ENCODE results near the gene PTGDS.

Gene PTGDS

DNA sequence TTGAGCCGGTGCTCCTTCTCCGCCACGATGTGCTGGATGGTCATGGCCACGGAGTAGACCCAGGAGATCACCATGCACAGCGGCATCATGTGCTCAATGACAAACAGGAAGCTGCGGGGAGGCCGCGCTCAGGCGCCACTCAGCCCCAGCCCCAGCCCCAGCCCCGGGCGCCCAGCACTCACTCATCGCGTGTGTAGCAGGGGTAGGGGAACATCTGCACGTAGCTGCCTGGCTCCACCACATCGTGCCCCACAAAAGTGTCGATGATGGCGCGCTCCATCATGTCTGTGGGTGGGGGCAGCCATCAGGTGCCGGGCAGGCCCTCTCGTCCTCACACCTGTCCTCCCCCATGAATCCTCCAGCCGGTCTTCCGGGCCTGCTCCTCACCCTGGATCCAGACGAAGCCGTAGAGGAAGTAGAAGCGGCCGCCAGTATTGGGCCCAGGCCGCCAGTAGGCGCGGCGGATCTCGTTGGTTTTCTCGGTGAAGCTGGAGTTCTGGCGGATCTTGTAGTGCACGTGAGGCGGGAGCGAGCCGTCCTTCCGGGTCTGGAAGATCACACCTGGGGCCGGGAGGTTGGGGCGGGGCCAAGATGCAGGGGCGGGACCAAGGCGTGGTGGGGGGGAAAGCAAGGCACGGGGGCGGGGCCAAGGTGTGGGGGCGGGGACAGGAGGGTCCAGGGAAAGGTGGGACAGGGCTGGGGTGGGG lies 40.6 kb downstream of the PTGDS start:
- Histone ChIP-seq H3K36me3 (ENCODE audit: control insufficient read depth, insufficient read depth, low read length) (no peaks in the 10 kb centered on the region), H3K4me3 (replicated peaks; ENCODE audit: low read depth, low read length) (no peak overlapping the region), H3K27me3 (replicated peaks; ENCODE audit: control insufficient read depth, insufficient read depth, low read length) (no peaks in the 10 kb centered on the region)
- TF ChIP-seq, protein P1, sequence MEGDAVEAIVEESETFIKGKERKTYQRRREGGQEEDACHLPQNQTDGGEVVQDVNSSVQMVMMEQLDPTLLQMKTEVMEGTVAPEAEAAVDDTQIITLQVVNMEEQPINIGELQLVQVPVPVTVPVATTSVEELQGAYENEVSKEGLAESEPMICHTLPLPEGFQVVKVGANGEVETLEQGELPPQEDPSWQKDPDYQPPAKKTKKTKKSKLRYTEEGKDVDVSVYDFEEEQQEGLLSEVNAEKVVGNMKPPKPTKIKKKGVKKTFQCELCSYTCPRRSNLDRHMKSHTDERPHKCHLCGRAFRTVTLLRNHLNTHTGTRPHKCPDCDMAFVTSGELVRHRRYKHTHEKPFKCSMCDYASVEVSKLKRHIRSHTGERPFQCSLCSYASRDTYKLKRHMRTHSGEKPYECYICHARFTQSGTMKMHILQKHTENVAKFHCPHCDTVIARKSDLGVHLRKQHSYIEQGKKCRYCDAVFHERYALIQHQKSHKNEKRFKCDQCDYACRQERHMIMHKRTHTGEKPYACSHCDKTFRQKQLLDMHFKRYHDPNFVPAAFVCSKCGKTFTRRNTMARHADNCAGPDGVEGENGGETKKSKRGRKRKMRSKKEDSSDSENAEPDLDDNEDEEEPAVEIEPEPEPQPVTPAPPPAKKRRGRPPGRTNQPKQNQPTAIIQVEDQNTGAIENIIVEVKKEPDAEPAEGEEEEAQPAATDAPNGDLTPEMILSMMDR (IDR thresholded peaks at IDR 0.05; ENCODE audit: insufficient read depth, low read length, poor library complexity, severe bottlenecking): no peak
- DNase-seq (ENCODE audit: extremely low read depth, insufficient read length): no peak

DNA sequence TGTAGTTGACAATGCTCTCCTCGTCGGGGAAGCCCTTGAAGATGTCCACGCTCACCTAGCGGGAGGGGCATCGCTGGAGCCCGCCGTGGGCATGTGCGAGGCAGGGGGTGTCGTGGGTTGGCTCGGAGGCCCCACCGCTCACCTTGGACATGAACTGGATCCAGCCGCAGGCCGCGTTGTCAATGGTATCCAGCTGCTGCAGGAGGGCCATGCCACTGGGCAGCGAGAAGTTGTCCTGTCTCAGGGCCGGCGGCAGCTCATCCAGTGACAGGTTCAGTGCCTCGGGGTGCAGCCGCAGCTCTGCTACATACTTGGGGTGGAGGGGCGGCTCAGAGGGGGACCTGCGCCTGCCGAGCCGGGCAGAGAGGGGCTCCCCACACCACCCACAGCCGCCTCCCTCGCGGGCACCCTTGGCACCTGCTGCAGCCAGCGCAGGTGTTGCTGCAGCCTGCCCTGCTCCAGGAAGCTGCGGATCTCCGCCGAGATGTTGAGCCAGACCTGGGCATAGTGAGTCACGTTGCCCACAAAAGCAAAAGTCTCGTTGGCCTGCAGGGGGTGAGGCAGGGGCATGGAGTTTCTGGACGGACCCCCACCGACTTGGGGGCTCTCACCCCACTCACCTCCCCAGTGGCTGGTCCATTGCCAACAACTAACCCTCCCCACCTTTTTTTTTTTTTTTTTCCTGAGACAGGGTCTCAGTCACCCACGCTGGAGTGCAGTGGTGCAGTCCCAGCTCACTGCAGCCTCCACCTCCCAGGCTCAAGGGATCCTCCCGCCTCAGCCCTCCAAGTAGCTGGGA lies 41.7 kb downstream of the PTGDS start:
- TF ChIP-seq, protein P1 (IDR thresholded peaks at IDR 0.05; ENCODE audit: insufficient read depth, low read length, poor library complexity, severe bottlenecking): no peak
- Histone ChIP-seq H3K36me3 (ENCODE audit: control insufficient read depth, insufficient read depth, low read length) (no peaks in the 10 kb centered on the region), H3K27me3 (replicated peaks; ENCODE audit: control insufficient read depth, insufficient read depth, low read length) (no peaks in the 10 kb centered on the region), H3K4me3 (replicated peaks; ENCODE audit: low read depth, low read length) (no peak overlapping the region)
- DNase-seq (ENCODE audit: extremely low read depth, insufficient read length): no peak

DNA sequence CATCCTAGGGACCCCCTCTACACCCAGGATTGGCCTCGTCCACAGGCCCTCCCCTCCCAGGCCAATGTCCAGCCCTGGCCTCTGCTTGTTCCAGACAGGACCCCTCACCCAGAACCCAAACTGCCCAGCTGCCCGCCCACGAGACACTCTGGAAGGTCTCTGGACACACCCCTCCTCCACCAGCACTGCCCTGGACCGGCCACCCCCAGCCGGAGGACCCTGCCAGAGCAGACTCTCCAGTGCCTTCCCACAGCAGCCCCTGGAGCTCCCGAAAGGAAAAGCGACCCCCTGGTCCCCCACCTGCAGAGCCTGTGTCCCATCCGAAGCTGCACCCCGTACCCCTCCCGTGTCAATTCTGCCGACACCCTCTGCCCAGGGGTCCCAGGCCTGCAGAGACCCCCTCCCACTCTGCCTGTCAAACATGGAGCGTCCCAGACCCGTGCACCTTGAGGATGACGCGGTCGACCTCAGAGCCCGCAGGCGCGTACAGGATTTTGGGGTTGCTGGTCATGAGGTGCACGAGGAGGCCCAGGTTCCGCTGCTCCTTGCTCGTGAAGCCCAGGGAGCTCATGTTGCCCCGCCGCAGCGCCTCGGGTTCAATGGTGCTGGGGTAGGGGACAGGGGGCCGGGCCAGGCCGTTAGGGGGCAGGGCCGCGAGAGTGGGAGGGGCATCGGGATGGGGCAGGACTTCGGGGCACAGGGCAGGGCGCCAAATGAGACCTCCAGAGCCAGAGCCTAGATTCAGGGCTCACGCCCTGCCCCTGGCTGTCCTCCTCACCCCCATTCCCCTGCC lies 42.8 kb downstream of the PTGDS start:
- Histone ChIP-seq H3K4me3 (replicated peaks; ENCODE audit: low read depth, low read length) (no peak overlapping the region), H3K27me3 (replicated peaks; ENCODE audit: control insufficient read depth, insufficient read depth, low read length) (no peaks in the 10 kb centered on the region)
- TF ChIP-seq, protein P1 (IDR thresholded peaks at IDR 0.05; ENCODE audit: insufficient read depth, low read length, poor library complexity, severe bottlenecking): no peak

DNA sequence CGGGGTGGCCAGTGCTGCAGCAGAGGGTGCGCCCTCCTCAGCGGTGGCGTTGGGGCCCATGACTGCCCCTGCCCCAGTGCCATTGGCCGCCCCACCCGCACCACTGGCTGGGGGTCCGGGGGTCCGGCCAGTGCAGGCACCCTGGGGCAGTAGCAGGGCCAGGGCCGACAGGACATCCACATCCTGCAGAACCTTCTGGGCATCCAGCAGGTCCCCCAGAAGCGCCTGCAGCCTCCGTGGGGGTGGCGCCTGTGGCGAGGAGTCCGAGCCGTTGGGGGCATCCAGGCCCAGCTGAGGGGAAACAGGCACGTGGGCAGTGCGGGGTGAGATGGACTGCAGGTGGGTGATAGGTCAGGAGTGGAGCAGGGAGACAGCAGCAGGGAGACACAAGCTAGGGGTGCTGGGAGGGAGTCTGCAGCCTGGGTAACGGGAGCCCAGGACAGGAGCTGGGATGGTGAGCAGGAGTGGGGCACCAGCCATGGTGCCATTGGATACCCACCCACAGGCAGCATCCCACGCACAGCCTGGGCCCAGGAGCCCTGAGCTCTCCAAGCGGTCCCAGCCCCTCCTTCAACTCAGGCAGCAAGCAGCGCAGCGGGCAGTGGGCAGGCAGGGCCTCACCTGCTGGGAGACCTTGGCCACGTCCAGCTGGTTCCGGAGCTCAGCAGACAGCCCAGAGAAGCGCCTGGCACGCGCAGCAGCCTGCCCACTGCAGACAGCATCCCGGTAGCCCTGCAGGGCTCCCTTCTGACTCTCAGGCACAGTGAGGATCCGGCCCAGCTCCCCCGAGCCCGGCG lies 43.7 kb downstream of the PTGDS start:
- Histone ChIP-seq H3K27me3 (replicated peaks; ENCODE audit: control insufficient read depth, insufficient read depth, low read length) (no peaks in the 10 kb centered on the region; the same call in 1 of the 2 replicates), H3K4me3 (replicated peaks; ENCODE audit: low read depth, low read length) (no peak overlapping the region), H3K36me3 (ENCODE audit: control insufficient read depth, insufficient read depth, low read length) (no peaks in the 10 kb centered on the region)
- TF ChIP-seq, protein P1 (IDR thresholded peaks at IDR 0.05; ENCODE audit: insufficient read depth, low read length, poor library complexity, severe bottlenecking): no peak
- DNase-seq (ENCODE audit: extremely low read depth, insufficient read length): no peak

More for the DNA sequence above, 42.8 kb downstream of the PTGDS start:
- DNase-seq (ENCODE audit: extremely low read depth, insufficient read length): no peak
- H3K36me3 ChIP-seq (ENCODE audit: control insufficient read depth, insufficient read depth, low read length): no peaks in the 10 kb centered on the region

DNA sequence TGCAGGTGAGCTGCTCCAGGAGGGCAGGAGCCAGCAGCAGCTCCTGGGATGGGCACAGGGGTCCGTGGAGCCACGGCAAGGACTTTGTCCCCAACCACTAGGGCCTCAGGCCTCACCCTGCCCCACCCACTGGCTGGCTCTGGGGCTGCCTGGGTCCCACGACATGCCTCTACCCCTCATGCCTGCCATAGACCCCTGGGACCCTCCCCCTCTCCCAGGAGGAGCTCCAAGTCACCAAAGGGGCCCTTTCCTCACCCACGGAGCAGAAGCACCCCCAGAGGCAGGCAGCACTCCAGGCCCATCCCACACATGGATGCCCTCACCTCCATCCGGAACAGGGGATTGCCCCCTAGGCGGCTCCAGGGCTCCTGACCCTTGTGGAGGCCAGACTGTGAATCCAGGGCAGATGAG lies 44.3 kb downstream of the PTGDS start:
- no peak for DNase-seq (ENCODE audit: extremely low read depth, insufficient read length)
- TF ChIP-seq, protein P1 (IDR thresholded peaks at IDR 0.05; ENCODE audit: insufficient read depth, low read length, poor library complexity, severe bottlenecking): no peak
- Histone ChIP-seq H3K27me3 (replicated peaks; ENCODE audit: control insufficient read depth, insufficient read depth, low read length) (no peaks in the 10 kb centered on the region; the same call in 1 of the 2 replicates), H3K4me3 (replicated peaks; ENCODE audit: low read depth, low read length) (no peak overlapping the region), H3K36me3 (ENCODE audit: control insufficient read depth, insufficient read depth, low read length) (no peaks in the 10 kb centered on the region)

Measured in GM06990 (cell line).